Cerebellar cortex (tissue), 1 donor: ENCODE measurements around the gene DOP1A.

Experiments
- DNase-seq: peaks from one replicate; pipeline ENCODE4 v3.0.0-alpha.2; 2015; ENCODE audit warnings: low spot score

DOP1A gene

DNA sequence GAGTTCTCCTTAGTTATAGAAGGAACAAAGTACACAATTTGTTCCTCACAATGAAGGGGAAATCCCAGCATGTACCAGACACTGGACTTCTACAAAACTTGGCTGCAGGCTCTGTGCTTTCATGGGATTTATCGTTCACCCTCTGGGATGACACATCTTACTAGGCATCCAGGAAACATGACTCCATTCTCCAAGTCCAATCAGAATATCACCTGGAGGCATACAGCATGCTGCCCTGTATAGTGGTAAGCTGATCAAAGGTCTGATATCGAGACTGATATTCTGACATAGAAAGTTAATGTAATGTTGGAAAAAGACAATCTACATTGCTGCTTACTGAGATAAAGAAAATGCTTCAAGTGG lies 132.4 kb downstream of the DOP1A start:
- DNase-seq: no peak

DNA sequence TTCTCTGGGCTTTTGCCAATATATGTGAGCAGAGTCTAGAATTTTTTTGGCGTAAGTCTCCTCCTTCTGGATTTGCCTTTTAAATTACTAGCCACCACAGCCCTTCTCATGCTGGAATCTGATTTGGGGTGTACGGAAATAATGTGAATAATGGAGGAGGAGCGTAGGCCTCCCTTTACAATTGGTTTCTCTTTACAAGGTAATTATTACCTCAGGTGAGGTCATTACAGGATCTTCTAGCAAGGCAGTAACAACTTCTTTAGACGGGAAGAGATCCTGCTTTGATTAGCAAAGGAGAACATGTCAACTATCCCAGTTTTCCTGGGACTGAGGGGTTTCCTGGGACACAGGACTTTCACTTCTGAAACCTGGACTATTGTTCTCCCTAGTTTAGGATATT lies 134.6 kb downstream of the DOP1A start:
- DNase-seq: no peak

DNA sequence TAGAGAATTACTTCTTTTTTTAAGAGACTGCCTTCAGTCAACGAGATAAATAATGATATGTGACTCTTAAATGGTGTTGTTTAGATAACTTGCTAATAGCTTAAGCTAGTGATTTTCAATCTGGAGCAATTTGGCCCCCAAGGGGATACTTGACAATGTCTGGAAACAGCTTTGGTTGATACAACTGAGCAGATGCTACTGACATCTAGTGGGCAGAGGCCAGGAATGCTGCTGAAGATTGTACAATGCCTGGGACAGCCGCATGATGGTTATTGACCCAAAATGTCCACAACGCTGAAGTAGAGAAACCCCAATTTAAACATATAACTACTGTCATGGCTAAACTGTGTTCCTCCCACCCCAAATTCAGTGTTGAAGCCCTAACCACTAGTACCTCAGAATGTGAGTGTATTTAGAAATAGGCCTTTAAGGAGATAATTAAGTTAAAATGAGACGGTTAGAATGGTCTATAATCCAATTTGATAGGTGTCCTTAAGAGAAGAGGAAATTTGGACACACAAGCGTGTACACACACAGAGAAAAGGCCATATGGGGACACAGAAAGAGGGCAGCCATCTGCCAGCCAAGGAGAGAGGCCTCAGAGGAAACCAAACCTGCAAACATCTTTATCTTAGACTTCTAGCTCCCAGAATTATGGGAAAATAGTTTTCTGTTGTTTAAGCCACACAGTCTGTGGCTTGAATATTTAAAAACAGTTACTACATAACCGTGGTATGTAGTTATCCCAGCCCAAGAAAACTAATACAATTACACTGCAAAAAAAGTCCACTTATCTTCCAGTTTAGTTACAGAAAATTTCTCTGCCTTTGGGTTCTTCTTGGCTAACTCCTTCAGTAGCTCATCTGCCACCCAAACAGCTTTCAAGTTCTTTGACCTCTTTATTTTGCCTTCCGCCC lies 147.9 kb downstream of the DOP1A start:
- DNase-seq: peak; percentile 89

DNA sequence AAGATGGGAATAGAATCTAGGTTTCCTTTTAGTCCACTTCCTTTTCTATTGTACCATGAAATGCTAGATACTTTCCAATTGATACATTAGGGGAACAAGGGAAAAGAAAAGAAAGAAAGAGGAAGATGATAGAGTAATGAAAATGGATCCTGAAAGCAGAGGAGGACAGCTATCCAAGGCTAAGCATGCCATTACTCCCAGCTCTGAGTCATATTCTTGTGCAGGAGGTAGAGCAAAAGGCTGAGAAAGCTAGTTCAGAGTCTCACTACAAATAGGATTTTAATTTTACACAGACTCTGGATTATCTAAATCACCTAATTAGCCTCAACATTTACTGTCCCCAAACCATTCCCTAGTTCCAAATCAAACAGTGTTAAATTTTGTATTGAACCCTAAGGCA lies 149.3 kb downstream of the DOP1A start:
- DNase-seq: no peak
